Measurements from ENCODE around the gene PGM3. TPM values are rescaled to one million over a fixed set of nuclear protein-coding genes. Genes with fewer than 3 reads are reported as not detected.

PGM3 gene
- total and polyA plus RNA-seq, 2 donors from 2014 or later, result 10.3 to 31.8 TPM

GRCh38 chr6:83202031-83202430 lies 9.0 kb upstream of the PGM3 start:
- H3K27me3 ChIP-seq (ENCODE audit: control insufficient read depth, insufficient read depth, low read length), result no peaks in the 10 kb centered on the region
- FAIRE-seq (no peak), DNase-seq (no peak)
- TF ChIP-seq CTCF (IDR thresholded peaks at IDR 0.05; ENCODE audit: borderline replicate concordance, extremely low read depth, insufficient read depth), result no peak
- intact Hi-C loops (cut with DNase I), result no loop called here
- H3K4me3 ChIP-seq (ENCODE audit: low read length in 3 of 3), result no peak overlapping the region
- H3K9ac ChIP-seq (ENCODE audit: low read length in 3 of 3), result no peak overlapping the region
- H3K9me3 ChIP-seq (ENCODE audit: control insufficient read depth in 2 of 3, insufficient read depth in 1 of 3, low read length in 3 of 3), result no peaks in the 10 kb centered on the region
- peaks cover 0 to 3% (median 0%) of the 10 kb centered on the region in 3 donors for H3K36me3 ChIP-seq (ENCODE audit: control insufficient read depth in 2 of 3, insufficient read depth in 3 of 3, low read length in 3 of 3)
- H3K4me1 ChIP-seq (ENCODE audit: control insufficient read depth in 2 of 3, insufficient read depth in 2 of 3, low read depth in 1 of 3, low read length in 3 of 3), result no peaks in the 10 kb centered on the region
- H3K27ac ChIP-seq (ENCODE audit: low read depth in 2 of 2, low read length in 2 of 2), result no peak overlapping the region

GRCh38 chr6:83199863-83200225 lies 6.8 kb upstream of the PGM3 start:
- no peak overlapping the region for H3K27ac ChIP-seq (ENCODE audit: low read depth in 2 of 2, low read length in 2 of 2)
- H3K4me1 ChIP-seq (ENCODE audit: control insufficient read depth in 2 of 3, insufficient read depth in 2 of 3, low read depth in 1 of 3, low read length in 3 of 3), result no peaks in the 10 kb centered on the region
- no peaks in the 10 kb centered on the region for H3K9me3 ChIP-seq (ENCODE audit: control insufficient read depth in 2 of 3, insufficient read depth in 1 of 3, low read length in 3 of 3)
- FAIRE-seq (no peak), DNase-seq (no peak)
- intact Hi-C loops (cut with DNase I), result no loop called here
- no peak for TF ChIP-seq CTCF (IDR thresholded peaks at IDR 0.05; ENCODE audit: borderline replicate concordance, extremely low read depth, insufficient read depth)
- H3K9ac ChIP-seq (ENCODE audit: low read length in 3 of 3), result no peak overlapping the region
- peaks cover 0 to 3% (median 0%) of the 10 kb centered on the region in 3 donors for H3K36me3 ChIP-seq (ENCODE audit: control insufficient read depth in 2 of 3, insufficient read depth in 3 of 3, low read length in 3 of 3)
- H3K27me3 ChIP-seq (ENCODE audit: control insufficient read depth, insufficient read depth, low read length), result no peaks in the 10 kb centered on the region
- H3K4me3 ChIP-seq (ENCODE audit: low read length in 3 of 3), result no peak overlapping the region

GRCh38 chr6:83199173-83199862 lies 6.3 kb upstream of the PGM3 start:
- no peak for DNase-seq
- no peaks in the 10 kb centered on the region for H3K27me3 ChIP-seq (ENCODE audit: control insufficient read depth, insufficient read depth, low read length)
- H3K4me1 ChIP-seq (ENCODE audit: control insufficient read depth in 2 of 3, insufficient read depth in 2 of 3, low read depth in 1 of 3, low read length in 3 of 3), result peaks cover 0 to 1% (median 0%) of the 10 kb centered on the region in 3 donors
- no peak overlapping the region for H3K27ac ChIP-seq (ENCODE audit: low read depth in 2 of 2, low read length in 2 of 2)
- no peak for FAIRE-seq
- intact Hi-C loops (cut with DNase I), result no loop called here
- no peaks in the 10 kb centered on the region for H3K9me3 ChIP-seq (ENCODE audit: control insufficient read depth in 2 of 3, insufficient read depth in 1 of 3, low read length in 3 of 3)
- peaks cover 0 to 3% (median 0%) of the 10 kb centered on the region in 3 donors for H3K36me3 ChIP-seq (ENCODE audit: control insufficient read depth in 2 of 3, insufficient read depth in 3 of 3, low read length in 3 of 3)
- TF ChIP-seq CTCF (IDR thresholded peaks at IDR 0.05; ENCODE audit: borderline replicate concordance, extremely low read depth, insufficient read depth), result no peak
- H3K4me3 ChIP-seq (ENCODE audit: low read length in 3 of 3), result no peak overlapping the region
- H3K9ac ChIP-seq (ENCODE audit: low read length in 3 of 3), result no peak overlapping the region
